Naive B cell (primary cell): ENCODE results near the gene MRPL36. TPM values are rescaled to one million over a fixed set of nuclear protein-coding genes. Genes with fewer than 3 reads are reported as not detected.

Experiments
- polyA plus RNA-seq, 6 donors: library from polyadenylated mRNA; unstranded; fragments of 300-500 nt; fragmentation: Illumina TruSeq; gene quantifications; one replicate each; pipeline ENCODE4 v1.2.3, GENCODE V29; 2021; ENCODE audit warnings: low read depth in 6 of 6

MRPL36 gene
- polyA plus RNA-seq, 6 donors from 2014 or later: 52.1 to 105 (median 63.1) TPM

Other genes with a start within 250 kb of the MRPL36 start
- gene NDUFS6, start 1.6 kb upstream of the MRPL36 start, polyA plus RNA-seq: 10 to 100 TPM; 39.0 to 60.6 (median 47.3) TPM
- gene IRX4, start 83.1 kb upstream of the MRPL36 start, polyA plus RNA-seq: not detected